Neural progenitor cell (in vitro differentiated cells): ENCODE measurements around the gene IL1RAPL1.

Experiments used
- CTCF ChIP-seq: fragments of 200-600 bp; sonication (generic); IDR thresholded peaks from 2 replicates; pipeline ENCODE4 v1.5.1; 2017; ENCODE audit warnings: antibody characterized with exemption, mild to moderate bottlenecking
- EZH2phosphoT487 ChIP-seq: fragments of 200-600 bp; sonication (generic); IDR thresholded peaks from 2 replicates; pipeline ENCODE4 v1.6.1; 2017; ENCODE audit warnings: antibody characterized with exemption

- no peak for TF ChIP-seq EZH2phosphoT487
- no peak for TF ChIP-seq CTCF
Measured at GRCh38 chrX:29487714-29488113, 900.5 kb downstream of the IL1RAPL1 start.
